NCI-H1105 (cell line): ENCODE data around the gene PSMC3.

Experiments used
- DNase-seq: peaks from one replicate; lab custom pipeline; 2025; lab: John Stamatoyannopoulos, UW

Gene PSMC3

DNA sequence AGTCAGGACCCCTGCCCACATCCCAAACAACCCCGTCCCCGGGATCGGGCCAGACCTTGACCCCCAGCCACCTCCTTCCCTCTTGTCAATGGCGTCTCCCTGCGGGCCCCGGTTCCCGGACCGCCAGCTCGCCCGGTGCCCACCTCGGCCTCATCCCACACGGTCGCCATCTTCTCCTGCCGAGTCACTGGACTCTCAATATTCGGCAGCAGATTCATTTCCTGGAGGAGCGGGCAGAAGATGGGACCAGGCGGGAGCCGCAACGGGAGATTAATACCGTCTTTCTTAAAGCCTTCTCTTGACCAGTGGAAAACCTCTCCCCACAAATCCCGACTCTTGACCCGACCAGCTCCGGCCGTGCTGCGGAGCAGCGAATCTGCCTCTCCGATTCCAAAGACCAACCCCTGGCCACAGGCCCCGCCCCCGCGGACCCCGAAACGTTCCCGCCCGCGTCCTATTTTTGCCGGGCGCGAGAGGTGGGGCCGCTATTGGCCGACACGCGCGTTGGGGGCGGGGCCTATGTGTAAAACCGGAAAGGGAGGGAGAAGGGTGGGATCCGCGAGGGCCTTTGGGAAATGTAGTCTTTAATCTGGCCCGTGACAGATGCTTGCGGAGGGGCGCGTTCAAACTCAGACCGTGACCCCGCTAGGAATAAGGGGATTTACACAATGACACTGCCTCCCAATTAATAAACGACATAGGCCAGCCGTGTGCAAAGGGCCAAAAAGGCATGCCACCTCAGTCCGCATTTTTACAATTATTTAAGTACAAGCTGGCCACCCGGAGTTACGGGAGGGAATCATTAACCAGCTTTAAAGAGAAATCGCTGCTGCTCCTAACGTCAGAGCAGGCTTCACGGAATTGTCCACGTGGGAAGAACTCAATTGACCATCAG, at the start of gene PSMC3:
Gene PSMC3 (minus strand): TSS at position 378 of the 895 bp plus-strand sequence. CDS start 160 bp downstream, at position 218.
- DNase-seq: peak; percentile 99

DNA sequence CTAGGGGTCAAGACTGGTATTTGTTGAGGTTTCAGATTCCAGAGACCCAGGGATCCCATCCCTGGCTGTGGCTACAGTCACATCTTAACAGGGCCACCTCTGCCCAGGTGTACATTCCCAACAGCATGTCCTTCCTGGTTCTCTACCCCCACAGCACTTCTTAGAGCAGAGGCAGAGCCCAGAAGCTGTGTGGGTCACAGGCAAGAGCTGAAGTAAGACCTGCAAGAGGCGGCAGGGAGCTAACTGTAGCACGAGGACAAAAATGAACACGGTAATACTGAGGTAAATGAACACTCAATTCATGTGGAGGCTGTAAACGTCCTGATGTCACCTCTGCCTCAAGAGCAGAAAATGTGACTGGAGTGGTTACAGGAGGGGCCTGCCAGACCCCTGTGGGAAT, 44.4 kb upstream of the PSMC3 start:
- no peak for DNase-seq

DNA sequence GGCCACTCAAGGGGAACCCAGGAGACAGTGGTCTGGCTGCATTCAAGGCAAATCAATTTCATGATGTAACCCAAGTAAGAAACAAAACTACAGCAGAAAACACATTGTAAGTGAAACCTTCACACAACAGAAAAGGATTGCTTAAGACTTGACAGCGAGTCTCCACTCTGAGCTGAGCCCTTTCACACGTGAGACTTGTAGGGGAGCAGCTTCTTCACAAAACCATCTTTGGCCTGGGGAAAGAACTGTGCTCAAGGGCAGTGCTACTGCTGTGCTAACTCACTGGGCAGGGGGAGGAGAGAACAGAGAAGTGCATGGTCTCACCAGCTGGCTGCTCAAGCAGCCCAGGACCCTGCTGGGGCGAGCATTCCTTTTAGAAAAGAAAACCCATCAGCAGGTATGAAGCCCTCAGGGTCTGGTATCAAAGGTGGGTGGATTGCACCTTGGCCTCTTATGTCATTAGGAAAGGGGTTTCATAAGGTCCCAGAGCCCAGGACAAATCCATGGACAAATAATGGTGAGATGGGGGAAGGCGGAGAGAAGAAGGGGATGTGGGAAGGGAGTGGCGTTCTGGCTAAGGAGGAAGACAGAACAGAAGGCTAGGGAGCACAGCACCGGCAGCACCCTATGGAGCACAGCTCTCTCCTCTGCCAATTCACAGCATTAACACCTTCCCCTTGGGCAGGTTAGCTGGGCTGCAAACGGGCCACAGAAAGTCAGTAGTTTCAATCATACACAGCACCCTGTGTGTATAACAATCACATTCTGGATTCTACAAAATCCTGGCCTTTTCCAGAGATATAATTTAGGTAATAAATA, 43.3 kb upstream of the PSMC3 start:
- DNase-seq: no peak

DNA sequence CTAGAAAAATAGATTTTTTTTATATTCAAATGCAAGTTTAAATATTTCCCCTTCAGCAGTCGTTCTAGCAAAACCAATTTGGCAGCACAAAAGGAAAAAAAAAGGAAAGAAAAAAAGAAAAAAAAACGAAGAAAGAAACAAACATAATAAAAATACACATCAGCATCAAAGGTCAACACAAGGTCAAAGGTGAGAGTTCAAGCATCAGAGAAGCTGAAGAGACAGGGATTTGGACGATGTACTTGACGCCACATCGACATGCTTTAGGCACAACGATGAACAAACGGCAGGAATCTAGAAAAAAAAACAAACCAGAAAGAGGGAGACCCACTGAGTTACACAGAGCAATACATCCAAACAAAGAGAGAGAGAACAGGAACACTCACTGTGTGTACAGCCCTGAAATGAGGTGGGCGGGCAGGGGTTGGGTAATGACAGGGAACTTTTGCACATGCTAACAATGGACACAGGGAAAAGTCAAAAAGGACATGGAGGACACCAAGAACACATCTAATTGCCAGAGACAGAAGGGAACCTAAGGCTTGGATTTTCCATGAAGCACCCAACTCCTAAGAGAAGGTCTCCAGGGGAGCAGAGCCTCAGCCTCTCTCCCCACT, 42.5 kb upstream of the PSMC3 start:
- DNase-seq: no peak

DNA sequence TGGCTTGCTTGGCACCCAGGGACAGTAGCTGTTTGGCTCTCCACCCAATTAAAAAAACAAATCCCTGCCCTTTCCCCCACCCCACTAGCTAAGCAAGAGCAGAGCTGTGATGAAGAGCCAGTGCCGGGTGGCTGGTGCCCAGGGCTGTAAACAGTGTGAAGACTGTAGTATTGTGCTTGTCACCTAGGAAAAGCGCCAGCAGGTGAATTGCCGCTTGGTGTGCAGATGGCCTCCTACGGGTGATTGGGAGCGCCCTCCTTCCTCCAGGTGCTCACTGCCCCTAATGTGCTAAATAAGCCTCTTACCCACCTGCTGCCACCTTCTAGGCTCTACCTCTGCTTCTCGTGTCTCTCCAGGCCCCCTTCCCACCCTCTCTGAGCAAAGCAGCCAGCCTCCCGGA, 41.1 kb upstream of the PSMC3 start:
- DNase-seq: peak; percentile 93

DNA sequence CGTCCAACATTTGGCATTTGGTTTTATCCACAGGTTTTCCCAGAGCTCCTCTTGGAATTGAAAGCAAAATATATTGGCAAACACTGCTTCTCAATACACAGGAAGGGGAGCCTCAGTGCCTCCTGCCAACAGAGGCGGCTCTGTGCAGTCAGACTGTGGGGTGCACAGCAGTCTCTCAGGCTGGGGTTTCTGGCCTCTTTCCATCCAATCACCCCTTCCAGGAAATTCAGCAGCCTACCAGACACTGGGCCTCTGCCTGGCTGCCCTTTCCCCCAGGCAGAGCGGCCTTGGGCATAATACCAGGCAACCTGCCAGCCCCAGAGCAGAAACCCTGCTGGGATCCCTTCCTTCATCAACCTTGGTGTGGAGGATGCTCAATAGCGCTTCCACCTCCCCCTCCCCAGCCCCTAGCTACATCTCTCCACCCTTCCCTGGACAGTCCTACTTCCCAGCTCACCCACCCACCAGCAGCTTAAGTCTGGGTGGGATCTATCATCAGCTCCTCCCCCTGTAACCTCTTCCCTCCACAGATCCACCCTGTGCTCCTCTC, 40.5 kb upstream of the PSMC3 start:
- DNase-seq: peak; percentile 85

DNA sequence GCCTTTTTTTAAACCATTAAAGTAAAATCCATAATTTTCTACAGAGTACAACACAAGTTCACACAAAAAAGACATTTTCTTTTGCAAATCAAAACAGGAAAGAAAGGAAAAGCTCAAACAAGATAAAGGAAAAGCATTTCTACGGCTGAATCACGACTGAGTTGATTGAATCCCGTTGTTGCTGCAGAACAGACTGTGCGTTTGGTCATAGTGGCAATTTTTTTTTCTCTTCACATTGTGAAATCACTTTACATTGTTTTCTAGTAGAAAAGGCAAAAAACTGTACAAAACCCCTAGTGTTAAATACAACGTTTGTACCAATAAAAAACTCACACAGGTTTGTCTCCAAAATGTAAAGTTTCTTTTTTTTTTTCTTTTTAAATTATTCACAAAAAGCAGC, 40.0 kb upstream of the PSMC3 start:
- no peak for DNase-seq

DNA sequence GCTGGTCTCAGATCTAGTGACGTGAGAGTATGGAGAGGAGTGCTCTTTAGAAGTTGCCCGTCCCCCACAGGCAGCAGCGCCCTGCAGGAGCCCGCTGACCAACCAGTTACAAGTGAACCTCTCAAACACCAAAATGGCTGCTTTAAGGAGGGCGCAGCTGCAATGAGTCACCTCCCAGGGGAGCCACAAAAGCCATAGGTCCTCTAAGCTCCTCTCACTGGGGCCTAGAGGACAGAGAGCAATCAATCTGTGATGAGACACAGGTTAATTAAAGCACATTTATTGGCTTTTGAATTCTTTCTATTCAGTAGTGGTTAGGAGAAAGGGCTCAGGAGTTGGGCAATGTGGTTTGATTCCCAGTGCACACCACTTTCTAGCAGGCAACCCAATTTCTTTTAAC, 38.2 kb upstream of the PSMC3 start:
- no peak for DNase-seq

DNA sequence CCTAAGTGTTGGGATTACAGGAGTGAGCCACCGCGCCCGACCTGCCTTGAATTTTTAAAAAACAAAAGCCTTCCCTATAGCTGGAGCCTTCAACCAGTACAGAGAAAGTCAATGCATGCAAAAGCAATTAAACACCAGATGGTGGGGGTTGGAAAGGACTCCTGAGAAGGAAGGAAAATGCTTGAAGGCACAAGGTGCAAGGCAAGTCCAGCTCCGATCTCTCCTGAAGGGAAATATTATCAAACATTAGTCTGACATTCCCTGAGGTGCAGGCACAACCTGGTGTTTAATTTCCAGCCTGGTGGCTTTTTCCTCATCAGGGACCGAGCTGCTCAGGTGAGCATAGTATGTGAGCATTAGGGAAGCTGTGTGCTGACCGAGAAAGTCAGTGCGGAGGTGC, 35.6 kb upstream of the PSMC3 start:
- no peak for DNase-seq

DNA sequence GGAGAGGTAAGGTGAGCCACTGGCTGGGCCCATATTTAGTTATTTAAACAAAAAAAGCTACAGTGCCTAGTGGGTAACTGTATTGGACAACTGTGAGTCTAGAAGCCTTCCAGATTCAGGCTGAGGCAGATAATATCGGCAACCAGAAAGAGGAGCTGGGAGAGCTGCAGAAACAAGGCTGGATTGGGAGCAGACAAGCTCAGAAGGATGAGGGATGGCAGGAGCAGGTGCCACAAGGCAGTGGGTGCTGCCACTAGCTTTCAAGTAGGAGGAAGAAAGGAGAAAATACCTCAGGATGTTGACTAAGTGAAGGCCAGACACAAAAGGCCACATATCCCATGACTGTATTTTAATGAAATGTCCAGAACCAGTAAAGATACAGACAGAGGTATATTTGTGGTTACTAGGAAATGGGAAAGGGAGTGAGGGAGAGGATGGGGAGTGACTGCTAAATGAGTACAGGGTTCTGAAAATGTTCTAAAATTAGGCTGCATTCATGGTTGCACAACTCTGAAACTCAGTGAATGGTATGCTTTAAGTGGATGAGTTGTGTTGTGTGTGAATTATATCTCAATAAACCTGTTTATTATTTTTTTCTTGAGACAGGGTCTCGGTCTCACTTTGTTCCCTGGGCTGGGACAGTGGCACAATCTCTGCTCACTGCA, 34.5 kb upstream of the PSMC3 start:
- no peak for DNase-seq

DNA sequence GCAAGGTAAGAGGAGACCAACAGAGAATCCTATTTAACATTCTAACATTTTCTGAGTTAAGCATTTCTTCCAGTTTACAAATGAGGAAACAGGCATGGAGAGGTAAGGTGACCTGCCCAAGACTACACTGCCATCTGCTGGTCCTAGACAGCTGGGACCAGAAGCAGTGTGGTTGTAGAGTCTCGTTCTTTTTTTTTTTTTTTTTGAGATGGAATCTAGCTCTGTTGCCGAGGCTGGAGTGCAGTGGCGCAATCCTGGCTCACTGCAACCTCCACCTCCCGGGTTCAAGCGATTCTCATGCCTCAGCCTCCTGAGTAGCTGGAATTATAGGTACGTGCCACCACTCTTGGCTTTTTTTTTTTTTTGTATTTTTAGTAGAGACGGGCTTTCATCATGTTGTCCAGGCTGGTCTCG, 28.0 kb upstream of the PSMC3 start:
- DNase-seq: peak; percentile 54

DNA sequence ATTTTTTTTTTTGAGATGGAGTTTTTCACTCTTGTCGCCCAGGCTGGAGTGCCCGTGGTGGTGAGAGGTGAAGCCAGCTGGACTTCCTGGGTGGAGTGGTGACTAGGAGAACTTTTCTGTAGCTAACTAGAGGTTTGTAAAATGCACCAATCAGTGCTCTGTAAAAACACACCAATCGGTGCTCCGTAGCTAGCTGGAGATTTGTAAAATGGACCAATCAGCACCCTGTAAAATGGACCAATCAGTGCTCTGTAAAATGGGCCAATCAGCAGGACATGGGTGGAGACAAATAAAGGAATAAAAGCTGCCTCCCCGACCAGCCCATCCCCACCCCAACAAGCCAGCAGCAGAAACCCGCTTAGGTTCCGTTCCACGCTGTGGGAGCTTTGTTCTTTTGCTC, 27.1 kb upstream of the PSMC3 start:
- no peak for DNase-seq

DNA sequence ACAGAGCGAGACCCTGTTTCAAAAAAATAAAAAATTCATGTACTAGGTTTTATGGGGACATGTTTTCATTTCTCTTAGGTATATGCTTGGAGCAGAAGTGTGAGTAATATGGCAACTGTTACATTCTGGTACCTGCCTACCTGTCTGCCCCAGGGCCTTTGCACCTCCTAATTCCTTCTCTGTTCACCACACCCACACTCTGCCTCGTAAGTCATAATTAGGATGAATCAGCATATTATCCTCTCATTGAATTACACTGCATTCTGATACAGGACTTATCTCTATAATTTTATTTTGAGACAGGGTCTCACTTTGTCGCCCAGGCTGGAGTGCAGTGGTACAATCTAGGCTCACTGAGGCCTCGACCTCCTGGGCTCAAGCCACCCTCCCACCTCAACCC, 25.8 kb upstream of the PSMC3 start:
- no peak for DNase-seq

DNA sequence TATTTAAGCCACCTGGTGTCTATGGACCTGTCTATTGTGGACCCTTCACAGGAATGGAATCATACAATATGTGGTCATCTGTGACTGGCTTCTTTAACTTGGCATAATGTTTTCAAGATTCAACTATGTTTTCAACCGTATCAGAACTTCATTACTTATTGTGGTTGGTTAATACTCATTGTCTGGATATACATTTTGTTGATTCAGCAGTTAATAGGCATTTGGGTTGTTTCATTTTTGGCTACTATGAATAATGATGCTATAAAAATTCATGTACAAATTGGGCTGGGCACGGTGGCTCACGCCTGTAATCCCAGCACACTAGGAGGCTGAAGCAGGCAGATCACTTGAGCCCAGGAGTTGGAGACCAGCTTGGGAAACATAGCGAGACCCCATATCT, 25.2 kb upstream of the PSMC3 start:
- no peak for DNase-seq

DNA sequence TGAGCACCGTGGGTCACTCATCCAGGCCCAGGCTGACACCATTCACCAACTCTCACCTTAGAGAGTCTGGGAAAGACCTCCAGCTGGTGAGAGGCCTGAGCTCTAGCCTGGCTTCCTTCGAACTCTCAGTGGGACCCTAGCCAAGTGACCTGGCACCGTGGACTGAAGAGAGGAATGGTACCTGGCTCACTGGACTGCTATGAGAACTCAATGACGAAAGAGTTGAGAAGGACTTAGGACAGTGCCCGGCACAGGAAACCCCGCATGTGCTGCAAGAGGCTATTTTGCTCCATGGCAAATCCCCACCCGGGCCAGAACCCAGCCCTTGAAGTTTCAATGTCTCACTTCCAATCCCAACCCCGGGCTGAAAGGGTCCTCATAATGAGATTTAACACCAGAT, 23.3 kb upstream of the PSMC3 start:
- DNase-seq: no peak

DNA sequence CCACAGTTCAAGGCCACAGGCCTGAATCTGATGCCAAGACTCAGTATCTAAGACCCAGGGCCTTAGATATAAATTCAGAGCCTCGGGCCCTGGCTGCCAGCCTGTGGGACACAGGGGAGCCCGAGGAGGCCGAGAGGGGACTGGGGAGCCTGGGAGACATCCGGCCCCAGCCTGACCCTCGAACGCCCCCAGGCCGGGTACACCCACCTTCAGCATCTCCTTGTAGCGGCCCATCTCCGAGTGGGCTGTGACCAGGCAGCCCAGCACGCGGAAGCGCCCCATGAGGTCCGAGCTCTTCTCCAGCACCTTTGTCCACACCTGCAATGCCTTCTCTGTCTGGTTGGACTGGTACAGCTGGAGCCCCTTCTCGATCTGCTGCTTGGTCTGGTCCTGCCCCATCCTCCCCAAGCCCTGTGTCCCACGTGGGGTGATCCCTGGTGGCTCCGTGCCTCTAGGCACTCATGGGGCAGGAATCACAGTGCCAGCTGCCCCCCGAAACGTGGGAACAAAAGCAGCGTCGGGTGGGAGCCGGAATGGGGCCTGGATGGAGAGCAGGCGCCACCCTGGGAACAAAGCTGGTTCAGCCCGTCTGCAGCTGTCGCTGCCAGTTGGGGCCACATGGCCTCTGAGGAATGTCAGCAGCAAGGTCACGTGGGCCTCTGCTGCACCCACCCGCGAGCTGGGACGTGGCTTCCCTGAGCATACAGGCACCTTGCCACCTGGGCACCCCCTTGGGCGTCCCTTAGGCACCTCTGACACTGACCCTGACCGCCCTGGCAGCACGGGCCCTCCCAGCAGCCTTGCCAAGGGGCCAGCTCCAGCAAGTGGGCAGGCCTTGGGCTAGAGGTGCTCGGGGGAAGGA, 22.6 kb upstream of the PSMC3 start, which contains the start of gene RAPSN:
Gene RAPSN (minus strand): TSS at position 571 of the 862 bp plus-strand sequence. CDS start 172 bp downstream, at position 399.
- DNase-seq: no peak

DNA sequence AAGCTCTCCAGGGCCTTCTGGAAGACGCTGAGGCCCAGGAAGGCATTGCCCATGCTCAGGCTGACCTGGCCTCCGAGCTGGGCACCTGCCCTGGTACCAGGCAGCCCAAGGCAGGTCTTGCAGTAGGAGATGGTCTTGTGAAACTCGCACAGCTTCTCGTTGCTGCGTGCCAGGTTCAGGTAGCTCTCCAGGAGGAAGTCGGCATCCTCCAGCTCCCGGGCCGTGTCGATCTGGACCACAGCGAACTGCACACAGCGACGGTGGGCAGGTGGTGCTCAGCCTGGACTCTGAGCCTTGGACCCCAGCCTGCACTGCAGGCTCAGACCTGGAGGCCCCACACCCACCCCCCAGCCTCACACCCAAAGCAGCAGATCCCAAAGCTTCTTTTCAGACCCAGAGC, 21.7 kb upstream of the PSMC3 start:
- no peak for DNase-seq

DNA sequence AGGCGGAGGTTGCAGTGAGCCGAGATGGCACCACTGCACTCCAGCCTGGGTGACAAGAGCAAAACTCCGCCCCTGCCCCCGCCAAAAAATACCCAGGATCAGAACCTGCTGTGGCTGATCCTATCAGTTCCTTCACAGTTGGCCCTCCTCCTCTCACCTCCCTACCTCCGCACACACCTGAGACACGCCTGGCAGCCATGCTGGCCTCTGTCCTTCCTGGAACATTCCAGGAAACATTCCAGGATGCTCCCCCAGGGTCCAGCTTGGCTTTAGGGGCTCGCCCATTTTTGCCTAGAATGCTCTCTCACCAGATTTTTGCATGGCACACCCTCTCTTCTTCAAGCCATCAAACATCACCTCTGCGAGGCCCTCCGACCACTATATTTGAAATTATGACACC, 20.6 kb upstream of the PSMC3 start:
- no peak for DNase-seq

DNA sequence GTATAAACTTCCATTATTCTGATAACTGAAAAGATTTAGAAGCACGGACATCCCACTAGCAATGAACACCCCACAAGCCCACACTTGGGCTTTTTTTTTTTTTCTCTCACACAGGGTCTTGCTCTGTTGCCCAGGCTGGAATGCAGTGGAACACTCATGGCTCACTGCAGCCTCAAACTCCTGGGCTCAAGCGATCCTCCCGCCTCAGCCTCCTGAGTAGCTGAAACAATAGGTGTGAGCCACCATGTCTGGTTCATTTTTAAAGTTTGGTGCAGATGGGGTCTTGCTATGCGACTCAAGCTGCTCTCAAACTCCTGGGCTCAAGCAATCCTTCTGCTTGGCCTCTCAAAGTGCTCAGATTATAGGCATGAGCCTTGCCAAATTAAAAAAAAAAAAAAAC, 19.6 kb upstream of the PSMC3 start:
- DNase-seq: no peak

DNA sequence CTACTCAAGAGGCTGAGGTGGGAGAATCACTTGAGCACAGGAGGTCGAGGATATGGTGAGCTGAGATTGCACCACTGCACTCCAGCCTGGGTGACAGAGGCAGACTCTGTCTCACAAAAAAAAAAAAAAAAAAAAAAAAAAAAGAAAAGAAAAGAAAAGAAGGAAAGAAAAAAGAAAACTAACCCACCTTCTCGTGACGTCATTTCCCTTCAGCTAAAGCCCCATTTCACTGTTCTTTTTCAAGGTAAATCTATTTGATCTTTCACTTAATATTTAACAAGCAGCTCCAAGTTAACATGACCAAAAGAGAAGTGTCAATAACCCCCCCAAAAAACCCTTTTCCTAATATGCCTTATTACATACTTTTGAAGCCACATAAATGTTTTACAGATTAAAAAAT, 17.6 kb upstream of the PSMC3 start:
- no peak for DNase-seq
